LNCaP clone FGC (cell line): ENCODE measurements around the gene SLC12A1.

Experiments used
- DNase-seq: peaks from one replicate; pipeline ENCODE4 v3.0.0-alpha.2; 2011; ENCODE audit warnings: low read depth
- H3K4me3 ChIP-seq: 2 replicates; pipeline ENCODE4 v1.5.1; 2011; ENCODE audit warnings: mild to moderate bottlenecking, low read depth, low read length, control low read depth
- CTCF ChIP-seq: IDR thresholded peaks from 2 replicates; pipeline ENCODE4 v1.5.1; 2012; ENCODE audit warnings: mild to moderate bottlenecking; ENCODE audit not compliant: control insufficient read depth, insufficient read depth; ENCODE audit errors: extremely low read depth

Gene SLC12A1

GRCh38 chr15:48330855-48331795, 125.0 kb downstream of the SLC12A1 start, which contains the start of gene DUT:
Gene DUT, plus strand, starts transcription at chr15:48331429. Its CDS starts 87 bp downstream, at chr15:48331516.
- DNase-seq: peak; percentile 46
- peak; percentile 34 for TF ChIP-seq CTCF
- peak within 1 kb of the TSS; percentile 82 for H3K4me3 ChIP-seq

GRCh38 chr15:48331796-48332641, 125.9 kb downstream of the SLC12A1 start:
- no peak for TF ChIP-seq CTCF
- no peak for DNase-seq
- H3K4me3 ChIP-seq: peak overlapping the region; percentile 82

GRCh38 chr15:48332642-48333034, 126.5 kb downstream of the SLC12A1 start:
- no peak for TF ChIP-seq CTCF
- no peak for DNase-seq
- peak overlapping the region; percentile 82 for H3K4me3 ChIP-seq

GRCh38 chr15:48333540-48333939, 127.4 kb downstream of the SLC12A1 start:
- H3K4me3 ChIP-seq: no peak overlapping the region
- no peak for DNase-seq
- no peak for TF ChIP-seq CTCF

GRCh38 chr15:48334260-48334659, 128.2 kb downstream of the SLC12A1 start:
- TF ChIP-seq CTCF: no peak
- no peak for DNase-seq
- H3K4me3 ChIP-seq: no peak overlapping the region

GRCh38 chr15:48336940-48337339, 130.8 kb downstream of the SLC12A1 start:
- TF ChIP-seq CTCF: peak; percentile 32; the same call in 1 of the 2 replicates
- H3K4me3 ChIP-seq: no peak overlapping the region
- DNase-seq: no peak
